HEK293 (cell line): Measurements from ENCODE around the gene RNF126.

Source experiments
- BCL11B ChIP-seq: fragments of 450-650 bp; formaldehyde crosslinking; IDR thresholded peaks from 2 replicates; pipeline ENCODE4 v1.5.1; 2016; ENCODE audit warnings: low read depth, missing biosample characterization, missing genetic modification characterization
- CTCF ChIP-seq: fragments of 450-650 bp; formaldehyde crosslinking; IDR thresholded peaks from 2 replicates; pipeline ENCODE4 v1.5.1; 2016; ENCODE audit warnings: missing biosample characterization, missing genetic modification characterization
- EGR2 ChIP-seq: fragments of 450-650 bp; formaldehyde crosslinking; IDR thresholded peaks from 2 replicates; pipeline ENCODE4 v1.5.1; 2016; ENCODE audit warnings: low read depth, missing biosample characterization, missing genetic modification characterization
- ELK4 ChIP-seq: IDR thresholded peaks from 2 replicates; pipeline ENCODE4 v1.6.1; 2011; ENCODE audit warnings: mild to moderate bottlenecking, low read depth, low read length, borderline replicate concordance
- FEZF1 ChIP-seq: fragments of 450-650 bp; formaldehyde crosslinking; IDR thresholded peaks from 2 replicates; pipeline ENCODE4 v1.5.1; 2016; ENCODE audit warnings: missing biosample characterization, missing genetic modification characterization
- GLIS1 ChIP-seq: fragments of 450-650 bp; formaldehyde crosslinking; IDR thresholded peaks from 2 replicates; pipeline ENCODE4 v1.5.1; 2016; ENCODE audit warnings: missing biosample characterization, missing genetic modification characterization
- KLF10 ChIP-seq: fragments of 450-650 bp; IDR thresholded peaks from 2 replicates; pipeline ENCODE4 v1.5.1; 2018; ENCODE audit warnings: missing biosample characterization, mild to moderate bottlenecking, missing genetic modification characterization
- KLF16 ChIP-seq: fragments of 450-650 bp; formaldehyde crosslinking; IDR thresholded peaks from 2 replicates; pipeline ENCODE4 v1.5.1; 2017; ENCODE audit warnings: missing biosample characterization, missing genetic modification characterization
- MZF1 ChIP-seq: fragments of 450-650 bp; formaldehyde crosslinking; IDR thresholded peaks from 2 replicates; pipeline ENCODE4 v1.5.1; 2017; ENCODE audit warnings: missing biosample characterization, missing genetic modification characterization, borderline replicate concordance
- RBAK ChIP-seq: fragments of 450-650 bp; formaldehyde crosslinking; IDR thresholded peaks from 2 replicates; pipeline ENCODE4 v1.5.1; 2016; ENCODE audit warnings: missing biosample characterization, missing genetic modification characterization
- REPIN1 ChIP-seq: fragments of 450-650 bp; formaldehyde crosslinking; IDR thresholded peaks from 2 replicates; pipeline ENCODE4 v1.5.1; 2017; ENCODE audit warnings: missing biosample characterization, missing genetic modification characterization, low read depth
- SP3 ChIP-seq: fragments of 450-650 bp; formaldehyde crosslinking; IDR thresholded peaks from 2 replicates; pipeline ENCODE4 v1.5.1; 2016; ENCODE audit warnings: missing biosample characterization, missing genetic modification characterization
- ZBTB11 ChIP-seq: fragments of 450-650 bp; formaldehyde crosslinking; conservative IDR thresholded peaks from 2 replicates; pipeline ENCODE4 v1.5.1; 2016; ENCODE audit warnings: low read depth, missing biosample characterization, missing genetic modification characterization
- ZBTB26 ChIP-seq: fragments of 450-650 bp; formaldehyde crosslinking; optimal IDR thresholded peaks from 2 replicates; pipeline ENCODE3; 2016; ENCODE audit warnings: missing biosample characterization, mild to moderate bottlenecking, missing genetic modification characterization
- ZBTB48 ChIP-seq: fragments of 450-650 bp; formaldehyde crosslinking; IDR thresholded peaks from 2 replicates; pipeline ENCODE4 v1.5.1; 2016; ENCODE audit warnings: missing biosample characterization, missing genetic modification characterization
- ZFHX2 ChIP-seq: fragments of 450-650 bp; formaldehyde crosslinking; conservative IDR thresholded peaks from 2 replicates; pipeline ENCODE4 v1.5.1; 2016; ENCODE audit warnings: missing biosample characterization, missing genetic modification characterization
- ZNF148 ChIP-seq: fragments of 450-650 bp; formaldehyde crosslinking; IDR thresholded peaks from 2 replicates; pipeline ENCODE4 v1.5.0; 2017; ENCODE audit warnings: missing biosample characterization, missing genetic modification characterization, borderline replicate concordance
- ZNF155 ChIP-seq: fragments of 450-650 bp; formaldehyde crosslinking; IDR thresholded peaks from 2 replicates; pipeline ENCODE4 v1.5.1; 2016; ENCODE audit warnings: missing biosample characterization, missing genetic modification characterization
- ZNF335 ChIP-seq: fragments of 450-650 bp; formaldehyde crosslinking; conservative IDR thresholded peaks from 2 replicates; pipeline ENCODE4 v1.5.1; 2016; ENCODE audit warnings: missing biosample characterization, missing genetic modification characterization
- ZNF398 ChIP-seq: fragments of 450-650 bp; formaldehyde crosslinking; IDR thresholded peaks from 2 replicates; pipeline ENCODE4 v1.5.1; 2017; ENCODE audit warnings: missing biosample characterization, missing genetic modification characterization
- ZNF426 ChIP-seq: fragments of 450-650 bp; formaldehyde crosslinking; IDR thresholded peaks from 2 replicates; pipeline ENCODE4 v1.5.1; 2017; ENCODE audit warnings: missing biosample characterization, missing genetic modification characterization, mild to moderate bottlenecking, inconsistent platforms, moderate library complexity
- ZNF548 ChIP-seq: fragments of 450-650 bp; formaldehyde crosslinking; IDR thresholded peaks from 2 replicates; pipeline ENCODE4 v1.5.1; 2016; ENCODE audit warnings: missing biosample characterization, missing genetic modification characterization
- ZNF549 ChIP-seq: fragments of 450-650 bp; IDR thresholded peaks from 2 replicates; pipeline ENCODE4 v1.5.1; 2018; ENCODE audit warnings: missing biosample characterization, missing genetic modification characterization, mild to moderate bottlenecking, inconsistent platforms, moderate library complexity
- ZNF555 ChIP-seq: fragments of 450-650 bp; formaldehyde crosslinking; conservative IDR thresholded peaks from 2 replicates; pipeline ENCODE4 v1.5.1; 2017; ENCODE audit warnings: missing biosample characterization, mild to moderate bottlenecking, missing genetic modification characterization, inconsistent platforms
- ZNF629 ChIP-seq: fragments of 450-650 bp; formaldehyde crosslinking; IDR thresholded peaks from 2 replicates; pipeline ENCODE4 v1.5.1; 2017; ENCODE audit warnings: missing biosample characterization, missing genetic modification characterization
- ZNF76 ChIP-seq: fragments of 450-650 bp; formaldehyde crosslinking; IDR thresholded peaks from 2 replicates; pipeline ENCODE4; 2016; ENCODE audit warnings: low read depth, missing biosample characterization, missing genetic modification characterization, borderline replicate concordance

The RNF126 gene

GRCh38 chr19:662207-662961 lies 630 bp downstream of the RNF126 start (continued):
- TF ChIP-seq ZNF148 (no peak), ZBTB26 (peak; percentile 65), SP3 (tag by site-specific recombination) (peak; percentile 60; the same call in 1 of the 2 replicates), KLF16 (tag by site-specific recombination) (no peak), ZNF76 (tag by site-specific recombination) (peak; percentile 43; the same call in 1 of the 2 replicates), ZNF629 (tag by site-specific recombination) (no peak), EGR2 (peak; percentile 58), ZBTB11 (tag by site-specific recombination) (peak; percentile 22; the same call in 1 of the 2 replicates), CTCF (tag by site-specific recombination) (no peak), FEZF1 (tag by site-specific recombination) (no peak), ZNF398 (tag by site-specific recombination) (no peak), ELK4 (no peak), ZNF555 (tag by site-specific recombination) (no peak), ZNF549 (tag by site-specific recombination) (no peak), ZNF335 (tag by site-specific recombination) (peak; percentile 55), BCL11B (tag by site-specific recombination) (0 out of 2 replicates have a peak, but pooled peaks have one; percentile 14), ZNF426 (tag by site-specific recombination) (no peak), REPIN1 (tag by site-specific recombination) (no peak), GLIS1 (tag by site-specific recombination) (peak; percentile 38; the same call in 1 of the 2 replicates), ZNF155 (tag by site-specific recombination) (no peak), MZF1 (no peak), ZBTB48 (no peak), KLF10 (tag by site-specific recombination) (no peak), RBAK (tag by site-specific recombination) (no peak), ZNF548 (tag by site-specific recombination) (no peak), ZFHX2 (tag by site-specific recombination) (peak; percentile 55)
